ENCODE data around the gene CACNB3.
"Not testable (repeated sequence)": the region's sequence is repeated elsewhere in the genome, so short reads cannot be mapped to it uniquely, and the experiment has no call there.

CACNB3 gene

GRCh38 chr12:48819986-48820725 is 1.9 kb downstream of the CACNB3 start:
- DNase-seq: no peak

DNA sequence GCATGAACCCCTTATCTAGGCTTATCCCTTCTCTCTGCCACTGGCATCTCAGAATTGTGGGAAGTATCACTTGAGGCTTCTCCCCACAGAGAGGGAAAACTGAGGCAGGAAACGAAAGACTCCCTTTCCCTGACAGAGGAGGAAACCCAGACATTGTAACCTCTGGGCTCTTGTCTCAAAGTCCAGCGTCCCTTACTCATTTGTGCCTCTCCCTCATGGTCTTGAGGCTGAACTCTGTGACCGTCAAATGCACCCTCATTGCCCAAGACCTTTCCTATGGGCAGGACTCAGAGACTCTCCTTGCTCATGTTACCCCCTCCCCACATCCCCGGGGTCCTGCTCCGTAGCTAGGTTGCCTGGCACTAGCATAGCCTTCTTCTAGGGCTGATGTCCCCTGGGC is 3.8 kb downstream of the CACNB3 start:
- no peak for DNase-seq

DNA sequence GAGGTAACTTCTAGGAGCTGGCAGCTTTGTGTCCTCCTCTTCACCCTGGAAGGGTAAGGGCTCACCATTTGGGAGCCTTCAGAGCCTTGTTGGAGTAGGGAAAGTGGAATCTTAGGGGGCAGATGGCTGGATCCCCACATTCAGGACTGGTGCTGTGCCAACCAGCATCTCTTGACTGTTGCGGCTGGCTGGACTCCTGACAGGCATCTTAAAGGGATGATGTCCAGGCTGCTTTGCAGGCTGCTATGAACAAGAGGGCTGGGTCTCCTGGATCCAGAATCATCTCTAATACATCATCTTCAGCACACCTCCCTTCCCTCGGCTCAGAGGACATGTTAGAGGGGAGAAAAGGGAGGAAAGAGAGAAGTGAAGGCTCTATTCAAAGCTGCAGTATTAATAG is 4.4 kb downstream of the CACNB3 start:
- DNase-seq: no peak

GRCh38 chr12:48823281-48823680 is 5.0 kb downstream of the CACNB3 start:
- no peak for DNase-seq

DNA sequence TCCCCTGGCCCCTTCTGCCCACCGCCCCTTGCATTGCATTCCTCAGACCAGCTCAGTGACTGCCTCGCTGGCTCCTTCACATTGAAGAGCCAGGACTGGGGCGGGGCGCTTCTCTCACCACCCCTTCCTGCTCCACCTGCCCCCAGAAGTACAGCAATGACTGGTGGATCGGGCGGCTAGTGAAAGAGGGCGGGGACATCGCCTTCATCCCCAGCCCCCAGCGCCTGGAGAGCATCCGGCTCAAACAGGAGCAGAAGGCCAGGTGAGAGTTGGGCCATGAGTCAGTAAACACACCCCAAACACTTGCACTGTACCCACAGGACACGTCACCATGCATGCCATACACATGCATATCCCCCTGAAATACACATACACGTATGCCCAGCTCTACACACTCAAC is 5.8 kb downstream of the CACNB3 start:
- no peak for DNase-seq

GRCh38 chr12:48824905-48825304 is 6.6 kb downstream of the CACNB3 start:
- no peak for DNase-seq

GRCh38 chr12:48826209-48826855 is 8.0 kb downstream of the CACNB3 start:
- DNase-seq: no peak

DNA sequence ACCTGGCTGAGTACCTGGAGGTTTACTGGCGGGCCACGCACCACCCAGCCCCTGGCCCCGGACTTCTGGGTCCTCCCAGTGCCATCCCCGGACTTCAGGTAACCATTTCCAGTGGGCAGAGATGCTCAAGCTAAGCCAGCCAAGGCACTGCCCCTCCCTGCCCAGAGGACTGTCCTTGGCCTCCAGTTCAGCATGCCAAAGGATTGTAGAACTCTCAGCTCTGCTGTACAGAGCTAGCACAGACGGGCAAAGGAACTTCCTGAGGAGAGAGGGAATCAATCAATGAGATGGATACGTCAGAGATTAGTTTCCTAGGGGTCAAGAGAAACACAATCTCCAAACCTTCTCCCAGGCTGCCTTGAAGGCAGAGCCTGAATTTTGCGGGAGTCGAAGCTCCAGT is 8.7 kb downstream of the CACNB3 start:
- no peak for DNase-seq

GRCh38 chr12:48827513-48828096 is 9.3 kb downstream of the CACNB3 start:
- no peak for DNase-seq

- no peak for DNase-seq
Observed at GRCh38 chr12:48828293-48828692, 10.0 kb downstream of the CACNB3 start.

GRCh38 chr12:48828841-48829575 is 10.7 kb downstream of the CACNB3 start:
- DNase-seq: no peak

DNA sequence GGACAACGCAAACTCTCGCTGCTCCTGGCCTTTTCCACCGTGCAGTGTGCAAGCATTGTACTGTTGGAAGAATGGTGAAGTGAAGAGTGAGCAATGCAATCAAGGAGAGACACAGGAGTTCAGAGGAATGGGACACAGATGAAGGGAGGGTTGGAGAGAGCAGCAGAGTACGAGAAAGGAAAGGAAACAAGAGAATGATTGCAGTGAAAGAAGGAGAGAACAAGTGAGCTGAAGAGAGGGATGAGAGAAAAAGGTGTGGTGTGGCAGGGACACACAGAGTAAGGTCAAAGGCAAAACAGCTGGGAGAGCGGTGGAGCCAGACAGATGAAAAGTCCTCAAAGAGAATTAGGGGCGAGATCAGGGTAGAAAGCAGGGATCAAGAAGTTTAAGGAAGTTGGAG is 13.0 kb downstream of the CACNB3 start:
- no peak for DNase-seq

DNA sequence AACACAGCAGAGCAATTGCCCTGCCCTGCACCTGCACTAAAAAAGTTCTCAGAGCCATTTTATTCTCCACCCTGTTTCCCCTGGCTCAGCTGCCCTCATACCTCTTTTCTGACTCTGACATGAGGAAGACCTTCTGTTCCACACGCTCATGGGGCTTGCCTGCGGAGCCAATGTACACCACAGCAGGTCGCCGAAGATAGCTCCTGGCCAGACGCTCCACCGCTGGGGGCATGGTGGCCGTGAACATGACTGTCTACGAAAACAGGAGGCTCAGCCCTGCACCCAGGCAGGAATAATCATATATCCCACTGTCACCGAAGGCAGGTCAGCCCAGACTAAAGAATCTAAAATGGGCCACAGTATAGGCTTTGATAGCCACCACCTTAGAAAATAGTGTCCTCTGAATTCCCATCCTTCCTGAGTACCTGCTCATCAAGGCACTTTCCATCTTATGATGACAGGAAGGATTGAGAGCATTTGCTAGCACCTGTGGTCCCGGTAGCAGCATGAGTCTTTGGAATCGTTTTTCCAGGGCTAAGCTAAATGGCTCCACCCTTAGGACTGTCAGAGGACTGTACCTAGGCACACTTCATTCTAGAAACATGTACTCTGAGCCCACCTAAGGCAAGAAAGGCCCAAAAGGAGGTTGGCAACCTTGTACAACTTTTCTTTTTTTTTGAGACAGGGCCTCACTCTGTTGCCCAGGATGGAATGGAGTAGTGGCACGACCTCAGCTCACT is 14.2 kb downstream of the CACNB3 start:
- DNase-seq: no peak

- DNase-seq: no peak
Observed at GRCh38 chr12:48838048-48838447, 19.8 kb downstream of the CACNB3 start.

DNA sequence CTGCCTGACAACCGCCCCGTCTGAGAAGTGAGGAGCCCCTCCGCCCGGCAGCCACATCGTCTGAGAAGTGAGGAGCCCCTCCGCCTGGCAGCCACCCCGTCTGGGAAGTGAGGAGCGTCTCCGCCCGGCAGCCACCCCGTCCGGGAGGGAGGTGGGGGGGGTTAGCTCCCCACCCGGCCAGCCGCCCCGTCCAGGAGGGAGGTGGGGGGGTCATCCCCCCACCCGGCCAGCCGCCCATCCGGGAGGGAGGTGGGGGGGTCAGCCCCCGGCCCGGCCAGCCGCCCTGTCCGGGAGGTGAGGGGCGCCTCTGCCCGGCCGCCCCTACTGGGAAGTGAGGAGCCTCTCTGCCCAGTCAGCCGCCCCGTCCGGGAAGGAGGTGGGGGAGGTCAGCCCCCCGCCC is 23.7 kb downstream of the CACNB3 start:
- DNase-seq: not testable (repeated sequence)

GRCh38 chr12:48851883-48852733 is 33.8 kb downstream of the CACNB3 start, which contains the start of gene DDX23:
TSS of gene DDX23 (minus strand) at chr12:48852163. CDS start at chr12:48845782, 6,381 bp downstream.
- peak; percentile 93 for DNase-seq

GRCh38 chr12:48852734-48853688 is 34.7 kb downstream of the CACNB3 start:
- peak; percentile 92 for DNase-seq

DNA sequence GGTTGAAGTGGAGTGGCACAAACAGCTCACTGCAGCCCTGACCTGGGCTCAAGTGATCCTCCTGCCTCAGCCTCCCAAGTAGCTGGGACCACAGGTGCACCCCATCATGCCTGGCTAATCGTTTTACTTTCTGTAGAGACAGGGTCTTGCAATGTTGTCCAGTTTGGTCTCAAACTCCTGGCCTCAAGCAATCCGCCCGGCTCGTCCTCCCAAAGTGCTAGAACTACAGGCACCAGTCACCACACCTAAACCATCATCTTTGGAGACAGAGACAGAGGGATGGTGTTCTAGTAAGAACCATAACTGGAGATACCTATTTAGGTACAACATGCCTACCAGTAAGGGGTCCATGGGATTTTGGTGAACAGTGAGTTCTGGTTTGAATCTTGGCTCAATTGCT is 36.2 kb downstream of the CACNB3 start:
- no peak for DNase-seq

DNA sequence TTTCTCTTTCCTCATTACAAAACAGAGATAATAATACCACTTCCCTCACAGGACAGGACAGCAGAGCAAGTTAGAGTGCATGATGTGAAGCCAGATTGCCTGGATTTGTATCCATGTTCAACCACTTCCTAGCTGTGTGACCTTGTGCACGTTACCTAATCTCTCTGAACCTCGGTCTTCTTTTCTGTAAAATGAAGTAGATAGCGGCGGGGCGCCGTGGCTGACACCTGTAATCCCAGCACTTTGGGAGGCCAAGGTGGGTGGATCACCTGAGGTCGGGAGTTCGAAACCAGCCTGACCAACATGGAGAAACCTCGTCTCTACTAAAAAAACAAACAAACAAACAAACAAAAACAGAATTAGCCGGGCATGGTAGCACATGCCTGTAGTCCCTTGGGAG is 36.6 kb downstream of the CACNB3 start:
- not testable (repeated sequence) for DNase-seq

GRCh38 chr12:48856379-48856778 is 38.1 kb downstream of the CACNB3 start:
- no peak for DNase-seq

Measured in activated CD8-positive, alpha-beta memory T cell treated with anti-CD3 and anti-CD28 coated beads for 24 hours (primary cell).